ENCODE results near the gene SOX6.

Gene SOX6

GRCh38 chr11:16117989-16118756 is 238.2 kb downstream of the SOX6 start:
- no peak for DNase-seq
- Histone ChIP-seq H3K9me3 (no peaks in the 10 kb centered on the region), H3K27ac (no peak overlapping the region), H3K27me3 (no peaks in the 10 kb centered on the region), H3K4me3 (no peak overlapping the region), H3K36me3 (no peaks in the 10 kb centered on the region), H3K4me1 (peaks cover 0 to 6% (median 0%) of the 10 kb centered on the region in 4 donors)
- intact Hi-C loops (cut with DNase I; ENCODE audit: low total_unique reads) = no loop called here
- TF ChIP-seq CTCF (IDR thresholded peaks at IDR 0.05) = no peak

- no peaks in the 10 kb centered on the region for H3K27me3 ChIP-seq
- intact Hi-C loops (cut with DNase I; ENCODE audit: low total_unique reads) = no loop called here
- TF ChIP-seq CTCF (IDR thresholded peaks at IDR 0.05) = no peak
- no peak overlapping the region for H3K27ac ChIP-seq
- no peak overlapping the region for H3K4me3 ChIP-seq
- H3K36me3 ChIP-seq = no peaks in the 10 kb centered on the region
- peaks cover 0 to 6% (median 0%) of the 10 kb centered on the region in 4 donors for H3K4me1 ChIP-seq
- no peaks in the 10 kb centered on the region for H3K9me3 ChIP-seq
- no peak for DNase-seq
Measured at GRCh38 chr11:16114978-16115871, 241.1 kb downstream of the SOX6 start.

GRCh38 chr11:16114431-16114830 is 241.9 kb downstream of the SOX6 start:
- H3K9me3 ChIP-seq = no peaks in the 10 kb centered on the region
- H3K4me1 ChIP-seq = peaks cover 0 to 6% (median 0%) of the 10 kb centered on the region in 4 donors
- H3K27me3 ChIP-seq = no peaks in the 10 kb centered on the region
- intact Hi-C loops (cut with DNase I; ENCODE audit: low total_unique reads) = no loop called here
- no peak overlapping the region for H3K4me3 ChIP-seq
- TF ChIP-seq CTCF (IDR thresholded peaks at IDR 0.05) = no peak
- H3K36me3 ChIP-seq = no peaks in the 10 kb centered on the region
- no peak overlapping the region for H3K27ac ChIP-seq
- no peak for DNase-seq

- Histone ChIP-seq H3K4me1 (peaks cover 0 to 6% (median 0%) of the 10 kb centered on the region in 4 donors), H3K27me3 (no peaks in the 10 kb centered on the region), H3K9me3 (no peaks in the 10 kb centered on the region), H3K27ac (no peak overlapping the region), H3K4me3 (no peak overlapping the region), H3K36me3 (no peaks in the 10 kb centered on the region)
- no peak for TF ChIP-seq CTCF (IDR thresholded peaks at IDR 0.05)
- intact Hi-C loops (cut with DNase I; ENCODE audit: low total_unique reads) = no loop called here
- DNase-seq = no peak
Measured at GRCh38 chr11:16111690-16112089, 244.7 kb downstream of the SOX6 start.

GRCh38 chr11:16110886-16111285 is 245.5 kb downstream of the SOX6 start:
- Histone ChIP-seq H3K27me3 (no peaks in the 10 kb centered on the region), H3K4me1 (peaks cover 0 to 6% (median 0%) of the 10 kb centered on the region in 4 donors), H3K9me3 (peaks cover 0 to under 1% (median under 1%) of the 10 kb centered on the region in 3 donors), H3K4me3 (no peak overlapping the region), H3K36me3 (no peaks in the 10 kb centered on the region), H3K27ac (no peak overlapping the region)
- no peak for DNase-seq
- intact Hi-C loops (cut with DNase I; ENCODE audit: low total_unique reads) = no loop called here
- TF ChIP-seq CTCF (IDR thresholded peaks at IDR 0.05) = no peak

All from tibial artery (tissue), 4 donors.